Measurements from ENCODE around the gene OST4. TPM values are rescaled to one million over a fixed set of nuclear protein-coding genes. Genes with fewer than 3 reads are reported as not detected.

Gene OST4
- total RNA-seq, 4 donors from 2014 or later = 70.8 to 225 (median 199) TPM

- 87% methylated on average over 21 of the region's 24 CpGs for WGBS
- Histone ChIP-seq H3K4me3 (no peak overlapping the region), H3K27me3 (no peaks in the 10 kb centered on the region), H3K36me3 (peaks cover 57% of the 10 kb centered on the region), H3K4me1 (peaks cover 11% of the 10 kb centered on the region), H3K9me3 (no peaks in the 10 kb centered on the region), H3K27ac (no peak overlapping the region)
- DNase-seq (ENCODE audit: low spot score in 2 of 2) = no peak
- TF ChIP-seq EP300 (IDR thresholded peaks at IDR 0.05) (no peak), CTCF (IDR thresholded peaks at IDR 0.05) (no peak), POLR2A (IDR thresholded peaks at IDR 0.05) (no peak)
These were observed 45.3 kb downstream of the OST4 start for GRCh38 chr2:27025861-27026851.

- Histone ChIP-seq H3K27me3 (no peaks in the 10 kb centered on the region), H3K9me3 (no peaks in the 10 kb centered on the region), H3K36me3 (peaks cover 57% of the 10 kb centered on the region), H3K4me3 (no peak overlapping the region), H3K27ac (no peak overlapping the region), H3K4me1 (peaks cover 17% of the 10 kb centered on the region)
- WGBS = 96% methylated on average over 11 of the region's 13 CpGs
- no peak for DNase-seq (ENCODE audit: low spot score in 2 of 2)
- no peak for TF ChIP-seq CTCF (IDR thresholded peaks at IDR 0.05)
- TF ChIP-seq POLR2AphosphoS5 (IDR thresholded peaks at IDR 0.05) = no peak
These were observed 46.1 kb downstream of the OST4 start for GRCh38 chr2:27025281-27025800.

- Histone ChIP-seq H3K27me3 (no peaks in the 10 kb centered on the region), H3K4me1 (peaks cover 17% of the 10 kb centered on the region), H3K4me3 (no peak overlapping the region), H3K36me3 (peaks cover 57% of the 10 kb centered on the region), H3K27ac (no peak overlapping the region), H3K9me3 (no peaks in the 10 kb centered on the region)
- WGBS = 76% methylated on average over 9 of the region's 12 CpGs
- no peak for DNase-seq (ENCODE audit: low spot score in 2 of 2)
- TF ChIP-seq EP300 (IDR thresholded peaks at IDR 0.05) (no peak), POLR2A (IDR thresholded peaks at IDR 0.05) (no peak), CTCF (IDR thresholded peaks at IDR 0.05) (no peak), POLR2AphosphoS5 (IDR thresholded peaks at IDR 0.05) (no peak)
These were observed 46.6 kb downstream of the OST4 start for GRCh38 chr2:27024812-27025211.

GRCh38 chr2:27024188-27024587 lies 47.3 kb downstream of the OST4 start:
- 83% methylated on average over 18 of the region's 18 CpGs for WGBS
- H3K9me3 ChIP-seq = no peaks in the 10 kb centered on the region
- no peak for DNase-seq (ENCODE audit: low spot score in 2 of 2)
- peaks cover 55% of the 10 kb centered on the region for H3K36me3 ChIP-seq
- TF ChIP-seq EP300 (IDR thresholded peaks at IDR 0.05) (no peak), POLR2AphosphoS5 (IDR thresholded peaks at IDR 0.05) (no peak), POLR2A (IDR thresholded peaks at IDR 0.05) (no peak), CTCF (IDR thresholded peaks at IDR 0.05) (no peak)
- H3K4me3 ChIP-seq = no peak overlapping the region
- H3K4me1 ChIP-seq = peaks cover 17% of the 10 kb centered on the region
- H3K27me3 ChIP-seq = no peaks in the 10 kb centered on the region
- no peak overlapping the region for H3K27ac ChIP-seq

- no peak for TF ChIP-seq CTCF (IDR thresholded peaks at IDR 0.05)
- TF ChIP-seq POLR2A (IDR thresholded peaks at IDR 0.05) = no peak
- TF ChIP-seq POLR2AphosphoS5 (IDR thresholded peaks at IDR 0.05) = no peak
- TF ChIP-seq EP300 (IDR thresholded peaks at IDR 0.05) = no peak
- no peak overlapping the region for H3K4me3 ChIP-seq
- WGBS = 96% methylated on average over 7 of the region's 7 CpGs
- H3K9me3 ChIP-seq = no peaks in the 10 kb centered on the region
- no peak for DNase-seq (ENCODE audit: low spot score in 2 of 2)
- no peak overlapping the region for H3K27ac ChIP-seq
- peaks cover 53% of the 10 kb centered on the region for H3K36me3 ChIP-seq
- peaks cover 17% of the 10 kb centered on the region for H3K4me1 ChIP-seq
- H3K27me3 ChIP-seq = no peaks in the 10 kb centered on the region
These were observed 47.7 kb downstream of the OST4 start for GRCh38 chr2:27023740-27024139.

Measured in suprapubic skin (tissue), 4 donors.